K562 (cell line): ENCODE data around the gene KLHDC7A. TPM values are rescaled to one million over a fixed set of nuclear protein-coding genes. Genes with fewer than 3 reads are reported as not detected.

Source experiments
- E2F4 ChIP-seq: sonication (generic); formaldehyde crosslinking; IDR thresholded peaks from 2 replicates; pipeline ENCODE4 v1.8.0; 2022; ENCODE audit warnings: mild to moderate bottlenecking, low read depth, missing genetic modification reagents
- ILF3 ChIP-seq: fragments of 450-650 bp; IDR thresholded peaks from 2 replicates; pipeline ENCODE4 v1.6.1; 2018; ENCODE audit warnings: antibody characterized with exemption, mild to moderate bottlenecking, moderate library complexity, borderline replicate concordance
- NCOA4 ChIP-seq: fragments of 450-650 bp; IDR thresholded peaks from 2 replicates; pipeline ENCODE4 v1.6.1; 2018; ENCODE audit warnings: mild to moderate bottlenecking; ENCODE audit not compliant: partially characterized antibody
- REST ChIP-seq, 2 experiments: fragments of 450-650 bp; formaldehyde crosslinking in 1 of 2; IDR thresholded peaks; 2 replicates each; pipeline versions ENCODE4 v1.4.0 to v1.6.1; 2014 to 2020; ENCODE audit warnings: mild to moderate bottlenecking in 2 of 2, borderline replicate concordance in 1 of 2, low read depth in 1 of 2
- ZFX ChIP-seq: sonication (generic); formaldehyde crosslinking; IDR thresholded peaks from 2 replicates; pipeline ENCODE4 v1.8.0; 2022; ENCODE audit warnings: mild to moderate bottlenecking, missing genetic modification reagents, moderate library complexity
- ZHX1 ChIP-seq: fragments of 150-350 bp; conservative IDR thresholded peaks from 2 replicates; pipeline ENCODE4 v1.6.1; 2014; ENCODE audit warnings: low read length
- ZNF133 ChIP-seq: fragments of 250-450 bp; sonication (Bioruptor Pico); IDR thresholded peaks from 2 replicates; pipeline ENCODE4 v1.4.0; 2020; ENCODE audit warnings: mild to moderate bottlenecking
- ZNF551 ChIP-seq: fragments of 250-450 bp; sonication (Bioruptor Pico); IDR thresholded peaks from 2 replicates; pipeline ENCODE4 v1.5.0; 2021; ENCODE audit warnings: mild to moderate bottlenecking, moderate library complexity
- polyA plus RNA-seq, 8 experiments: library from polyadenylated mRNA; depleted of rRNA in 4 of 8; stranded (reverse) in 5 of 8; unstranded in 3 of 8; fragments of >200 nt; fragmentation: Nextera tagmentation in 2 of 8; fragmentation: Illumina TruSeq in 1 of 8; extraction: Ambion mirVana in 2 of 8; extraction: Trizol in 1 of 8; gene quantifications; 2 replicates each; pipeline versions ENCODE4 v1.2.1 to v1.2.3, GENCODE V29; 2011 to 2014; ENCODE audit warnings: inconsistent platforms in 1 of 8, missing spikeins in 1 of 8
- total RNA-seq, 7 experiments: library from RNA; depleted of rRNA in 6 of 7; stranded (reverse); fragments of >200 nt in 6 of 7; fragmentation: Illumina TruSeq in 2 of 7; extraction: Trizol in 2 of 7; gene quantifications; 2 replicates each; pipeline versions ENCODE4 v1.2.1 to v1.2.3, GENCODE V29; 2011 to 2021; ENCODE audit warnings: low replicate concordance in 1 of 7
- TF ChIP-seq, protein P1 (sequence below): fragments of 450-650 bp; IDR thresholded peaks from 2 replicates; pipeline ENCODE4 v1.6.1; 2016

The KLHDC7A gene
- total and polyA plus RNA-seq, 9 of the 15 experiments (the other 6 are each of a cell fraction or from before 2014, with no cell fraction given): 0.01 to 0.02 (median 0.01) TPM; not detected in 6

GRCh38 chr1:18443587-18444520 is 36.9 kb upstream of the KLHDC7A start (continued):
- TF ChIP-seq ZHX1 (no peak), REST (IDR thresholded peaks at IDR 0.05; ENCODE audit: borderline replicate concordance) (no peak), REST (CRISPR knock-in tag; IDR thresholded peaks at IDR 0.05; ENCODE audit: low read depth) (peak; percentile 59; the same call in 1 of the 2 replicates), ZFX (CRISPR knock-in tag) (no peak), E2F4 (CRISPR knock-in tag) (no peak), ZNF133 (CRISPR knock-in tag) (no peak), NCOA4 (no peak), ZNF551 (CRISPR knock-in tag) (no peak), ILF3 (no peak)
- TF ChIP-seq, protein P1, sequence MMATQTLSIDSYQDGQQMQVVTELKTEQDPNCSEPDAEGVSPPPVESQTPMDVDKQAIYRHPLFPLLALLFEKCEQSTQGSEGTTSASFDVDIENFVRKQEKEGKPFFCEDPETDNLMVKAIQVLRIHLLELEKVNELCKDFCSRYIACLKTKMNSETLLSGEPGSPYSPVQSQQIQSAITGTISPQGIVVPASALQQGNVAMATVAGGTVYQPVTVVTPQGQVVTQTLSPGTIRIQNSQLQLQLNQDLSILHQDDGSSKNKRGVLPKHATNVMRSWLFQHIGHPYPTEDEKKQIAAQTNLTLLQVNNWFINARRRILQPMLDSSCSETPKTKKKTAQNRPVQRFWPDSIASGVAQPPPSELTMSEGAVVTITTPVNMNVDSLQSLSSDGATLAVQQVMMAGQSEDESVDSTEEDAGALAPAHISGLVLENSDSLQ: no peak
